Measurements from ENCODE around the gene RALB.

The RALB gene

GRCh38 chr2:120313695-120314615 is 61.3 kb downstream of the RALB start:
- H3K4me3 ChIP-seq (ENCODE audit: insufficient read depth, low read depth, low read length, poor library complexity, severe bottlenecking): no peak overlapping the region
- no peaks in the 10 kb centered on the region for H3K36me3 ChIP-seq (ENCODE audit: control insufficient read depth, insufficient read depth, low read length)
- no peaks in the 10 kb centered on the region for H3K9me3 ChIP-seq (ENCODE audit: control insufficient read depth, low read length)
- H3K27ac ChIP-seq (ENCODE audit: insufficient read depth, low read length, poor library complexity, severe bottlenecking): no peak overlapping the region
- H3K4me1 ChIP-seq (ENCODE audit: control insufficient read depth, insufficient read depth, low read length, poor library complexity, severe bottlenecking): no peaks in the 10 kb centered on the region
- no peaks in the 10 kb centered on the region for H3K27me3 ChIP-seq (replicated peaks; ENCODE audit: control insufficient read depth, insufficient read depth, low read length, poor library complexity, severe bottlenecking)
- DNase-seq: no peak

GRCh38 chr2:120314690-120315366 is 62.2 kb downstream of the RALB start:
- Histone ChIP-seq H3K4me3 (ENCODE audit: insufficient read depth, low read depth, low read length, poor library complexity, severe bottlenecking) (no peak overlapping the region), H3K4me1 (ENCODE audit: control insufficient read depth, insufficient read depth, low read length, poor library complexity, severe bottlenecking) (no peaks in the 10 kb centered on the region), H3K27ac (ENCODE audit: insufficient read depth, low read length, poor library complexity, severe bottlenecking) (no peak overlapping the region), H3K36me3 (ENCODE audit: control insufficient read depth, insufficient read depth, low read length) (no peaks in the 10 kb centered on the region), H3K9me3 (ENCODE audit: control insufficient read depth, low read length) (no peaks in the 10 kb centered on the region), H3K27me3 (replicated peaks; ENCODE audit: control insufficient read depth, insufficient read depth, low read length, poor library complexity, severe bottlenecking) (no peaks in the 10 kb centered on the region)
- DNase-seq: no peak

- Histone ChIP-seq H3K36me3 (ENCODE audit: control insufficient read depth, insufficient read depth, low read length) (no peaks in the 10 kb centered on the region), H3K27me3 (replicated peaks; ENCODE audit: control insufficient read depth, insufficient read depth, low read length, poor library complexity, severe bottlenecking) (no peaks in the 10 kb centered on the region), H3K27ac (ENCODE audit: insufficient read depth, low read length, poor library complexity, severe bottlenecking) (no peak overlapping the region), H3K9me3 (ENCODE audit: control insufficient read depth, low read length) (no peaks in the 10 kb centered on the region), H3K4me1 (ENCODE audit: control insufficient read depth, insufficient read depth, low read length, poor library complexity, severe bottlenecking) (no peaks in the 10 kb centered on the region), H3K4me3 (ENCODE audit: insufficient read depth, low read depth, low read length, poor library complexity, severe bottlenecking) (no peak overlapping the region)
- DNase-seq: no peak
Measured at GRCh38 chr2:120315367-120316033, 62.8 kb downstream of the RALB start.

- no peaks in the 10 kb centered on the region for H3K4me1 ChIP-seq (ENCODE audit: control insufficient read depth, insufficient read depth, low read length, poor library complexity, severe bottlenecking)
- H3K27ac ChIP-seq (ENCODE audit: insufficient read depth, low read length, poor library complexity, severe bottlenecking): no peak overlapping the region
- no peaks in the 10 kb centered on the region for H3K9me3 ChIP-seq (ENCODE audit: control insufficient read depth, low read length)
- no peak overlapping the region for H3K4me3 ChIP-seq (ENCODE audit: insufficient read depth, low read depth, low read length, poor library complexity, severe bottlenecking)
- DNase-seq: no peak
- no peaks in the 10 kb centered on the region for H3K27me3 ChIP-seq (replicated peaks; ENCODE audit: control insufficient read depth, insufficient read depth, low read length, poor library complexity, severe bottlenecking)
- no peaks in the 10 kb centered on the region for H3K36me3 ChIP-seq (ENCODE audit: control insufficient read depth, insufficient read depth, low read length)
Measured at GRCh38 chr2:120316071-120316470, 63.4 kb downstream of the RALB start.

- Histone ChIP-seq H3K27ac (ENCODE audit: insufficient read depth, low read length, poor library complexity, severe bottlenecking) (no peak overlapping the region), H3K4me3 (ENCODE audit: insufficient read depth, low read depth, low read length, poor library complexity, severe bottlenecking) (no peak overlapping the region), H3K9me3 (ENCODE audit: control insufficient read depth, low read length) (no peaks in the 10 kb centered on the region), H3K4me1 (ENCODE audit: control insufficient read depth, insufficient read depth, low read length, poor library complexity, severe bottlenecking) (no peaks in the 10 kb centered on the region), H3K27me3 (replicated peaks; ENCODE audit: control insufficient read depth, insufficient read depth, low read length, poor library complexity, severe bottlenecking) (no peaks in the 10 kb centered on the region), H3K36me3 (ENCODE audit: control insufficient read depth, insufficient read depth, low read length) (no peaks in the 10 kb centered on the region)
- DNase-seq: no peak
Measured at GRCh38 chr2:120316528-120317179, 64.0 kb downstream of the RALB start.

- Histone ChIP-seq H3K27ac (ENCODE audit: insufficient read depth, low read length, poor library complexity, severe bottlenecking) (no peak overlapping the region), H3K36me3 (ENCODE audit: control insufficient read depth, insufficient read depth, low read length) (no peaks in the 10 kb centered on the region), H3K9me3 (ENCODE audit: control insufficient read depth, low read length) (no peaks in the 10 kb centered on the region), H3K4me3 (ENCODE audit: insufficient read depth, low read depth, low read length, poor library complexity, severe bottlenecking) (no peak overlapping the region), H3K27me3 (replicated peaks; ENCODE audit: control insufficient read depth, insufficient read depth, low read length, poor library complexity, severe bottlenecking) (no peaks in the 10 kb centered on the region), H3K4me1 (ENCODE audit: control insufficient read depth, insufficient read depth, low read length, poor library complexity, severe bottlenecking) (no peaks in the 10 kb centered on the region)
- DNase-seq: no peak
Measured at GRCh38 chr2:120317180-120317533, 64.5 kb downstream of the RALB start.

GRCh38 chr2:120317916-120318315 is 65.3 kb downstream of the RALB start:
- Histone ChIP-seq H3K9me3 (ENCODE audit: control insufficient read depth, low read length) (no peaks in the 10 kb centered on the region), H3K36me3 (ENCODE audit: control insufficient read depth, insufficient read depth, low read length) (no peaks in the 10 kb centered on the region), H3K27ac (ENCODE audit: insufficient read depth, low read length, poor library complexity, severe bottlenecking) (no peak overlapping the region), H3K4me3 (ENCODE audit: insufficient read depth, low read depth, low read length, poor library complexity, severe bottlenecking) (no peak overlapping the region), H3K4me1 (ENCODE audit: control insufficient read depth, insufficient read depth, low read length, poor library complexity, severe bottlenecking) (no peaks in the 10 kb centered on the region), H3K27me3 (replicated peaks; ENCODE audit: control insufficient read depth, insufficient read depth, low read length, poor library complexity, severe bottlenecking) (no peaks in the 10 kb centered on the region)
- DNase-seq: no peak

- no peak overlapping the region for H3K4me3 ChIP-seq (ENCODE audit: insufficient read depth, low read depth, low read length, poor library complexity, severe bottlenecking)
- no peaks in the 10 kb centered on the region for H3K9me3 ChIP-seq (ENCODE audit: control insufficient read depth, low read length)
- H3K36me3 ChIP-seq (ENCODE audit: control insufficient read depth, insufficient read depth, low read length): no peaks in the 10 kb centered on the region
- no peak overlapping the region for H3K27ac ChIP-seq (ENCODE audit: insufficient read depth, low read length, poor library complexity, severe bottlenecking)
- no peaks in the 10 kb centered on the region for H3K4me1 ChIP-seq (ENCODE audit: control insufficient read depth, insufficient read depth, low read length, poor library complexity, severe bottlenecking)
- no peaks in the 10 kb centered on the region for H3K27me3 ChIP-seq (replicated peaks; ENCODE audit: control insufficient read depth, insufficient read depth, low read length, poor library complexity, severe bottlenecking)
- no peak for DNase-seq
Measured at GRCh38 chr2:120318626-120319025, 66.0 kb downstream of the RALB start.

GRCh38 chr2:120319123-120319522 is 66.5 kb downstream of the RALB start:
- Histone ChIP-seq H3K27me3 (replicated peaks; ENCODE audit: control insufficient read depth, insufficient read depth, low read length, poor library complexity, severe bottlenecking) (no peaks in the 10 kb centered on the region), H3K27ac (ENCODE audit: insufficient read depth, low read length, poor library complexity, severe bottlenecking) (no peak overlapping the region), H3K36me3 (ENCODE audit: control insufficient read depth, insufficient read depth, low read length) (no peaks in the 10 kb centered on the region), H3K4me1 (ENCODE audit: control insufficient read depth, insufficient read depth, low read length, poor library complexity, severe bottlenecking) (no peaks in the 10 kb centered on the region), H3K9me3 (ENCODE audit: control insufficient read depth, low read length) (no peaks in the 10 kb centered on the region), H3K4me3 (ENCODE audit: insufficient read depth, low read depth, low read length, poor library complexity, severe bottlenecking) (no peak overlapping the region)
- DNase-seq: no peak
